HL-60 (cell line): ENCODE data around the gene MRGPRG.

ENCODE experiments used
- DNase-seq, 2 experiments: peaks; one replicate each; pipeline ENCODE4 v3.0.0-alpha.2; 2010 to 2020; ENCODE audit warnings: low read depth in 1 of 2, low spot score in 1 of 2
- H3K27ac ChIP-seq: fragments of 250-450 bp; sonication (Bioruptor Pico); replicated peaks from 2 replicates; pipeline ENCODE4 v1.5.1; 2020; ENCODE audit warnings: mild to moderate bottlenecking, moderate library complexity
- H3K27me3 ChIP-seq: fragments of 250-450 bp; sonication (Bioruptor Pico); 2 replicates; pipeline ENCODE4 v1.5.1; 2021; ENCODE audit warnings: mild to moderate bottlenecking, moderate library complexity; ENCODE audit not compliant: insufficient read depth, poor library complexity, severe bottlenecking
- H3K4me3 ChIP-seq: replicated peaks from 2 replicates; pipeline ENCODE4 v1.5.1; 2011; ENCODE audit warnings: mild to moderate bottlenecking, control low read depth, low read length; ENCODE audit not compliant: insufficient read depth
- CTCF ChIP-seq: IDR thresholded peaks from one replicate; pipeline ENCODE4 v1.5.1; 2011; ENCODE audit warnings: low read length, control low read depth, inconsistent platforms; ENCODE audit not compliant: insufficient read depth
- GABPA ChIP-seq: IDR thresholded peaks from 2 replicates; pipeline ENCODE4 v1.6.1; 2012; ENCODE audit warnings: low read depth
- POLR2AphosphoS5 ChIP-seq: IDR thresholded peaks from 2 replicates; pipeline ENCODE4 v1.6.1; 2012; ENCODE audit warnings: low read depth
- REST ChIP-seq: IDR thresholded peaks from 2 replicates; pipeline ENCODE4 v1.6.1; 2012; ENCODE audit warnings: low read depth; ENCODE audit not compliant: insufficient replicate concordance
- SPI1 ChIP-seq: IDR thresholded peaks from 2 replicates; pipeline ENCODE4 v1.6.1; 2012; ENCODE audit warnings: low read depth, mild to moderate bottlenecking, borderline replicate concordance

The MRGPRG gene

GRCh38 chr11:3177931-3178330 lies 40.7 kb downstream of the MRGPRG start:
- DNase-seq: no peak
- Histone ChIP-seq H3K4me3 (no peak overlapping the region), H3K27me3 (no peaks in the 10 kb centered on the region), H3K27ac (no peak overlapping the region)
- TF ChIP-seq CTCF (no peak), SPI1 (no peak), REST (no peak), POLR2AphosphoS5 (no peak), GABPA (no peak)

GRCh38 chr11:3176487-3176886 lies 42.1 kb downstream of the MRGPRG start:
- Histone ChIP-seq H3K27ac (no peak overlapping the region), H3K27me3 (no peaks in the 10 kb centered on the region), H3K4me3 (no peak overlapping the region)
- no peak for TF ChIP-seq REST
- TF ChIP-seq CTCF: no peak
- TF ChIP-seq SPI1: no peak
- TF ChIP-seq POLR2AphosphoS5: no peak
- no peak for TF ChIP-seq GABPA
- DNase-seq: no peak

GRCh38 chr11:3175194-3175593 lies 43.4 kb downstream of the MRGPRG start:
- no peak for DNase-seq
- no peak for TF ChIP-seq SPI1
- TF ChIP-seq REST: no peak
- no peak for TF ChIP-seq CTCF
- TF ChIP-seq GABPA: no peak
- TF ChIP-seq POLR2AphosphoS5: no peak
- no peak overlapping the region for H3K27ac ChIP-seq

More at GRCh38 chr11:3175194-3175593, 43.4 kb downstream of the MRGPRG start:
- H3K27me3 ChIP-seq: no peaks in the 10 kb centered on the region
- no peak overlapping the region for H3K4me3 ChIP-seq
